ENCODE results near the gene GLIS2. TPM values are rescaled to one million over a fixed set of nuclear protein-coding genes. Genes with fewer than 3 reads are reported as not detected.

Gene GLIS2
- polyA plus RNA-seq, 2 of the 4 experiments (the other 2 are of a cell fraction), result 5.5 to 15.8 TPM

DNA sequence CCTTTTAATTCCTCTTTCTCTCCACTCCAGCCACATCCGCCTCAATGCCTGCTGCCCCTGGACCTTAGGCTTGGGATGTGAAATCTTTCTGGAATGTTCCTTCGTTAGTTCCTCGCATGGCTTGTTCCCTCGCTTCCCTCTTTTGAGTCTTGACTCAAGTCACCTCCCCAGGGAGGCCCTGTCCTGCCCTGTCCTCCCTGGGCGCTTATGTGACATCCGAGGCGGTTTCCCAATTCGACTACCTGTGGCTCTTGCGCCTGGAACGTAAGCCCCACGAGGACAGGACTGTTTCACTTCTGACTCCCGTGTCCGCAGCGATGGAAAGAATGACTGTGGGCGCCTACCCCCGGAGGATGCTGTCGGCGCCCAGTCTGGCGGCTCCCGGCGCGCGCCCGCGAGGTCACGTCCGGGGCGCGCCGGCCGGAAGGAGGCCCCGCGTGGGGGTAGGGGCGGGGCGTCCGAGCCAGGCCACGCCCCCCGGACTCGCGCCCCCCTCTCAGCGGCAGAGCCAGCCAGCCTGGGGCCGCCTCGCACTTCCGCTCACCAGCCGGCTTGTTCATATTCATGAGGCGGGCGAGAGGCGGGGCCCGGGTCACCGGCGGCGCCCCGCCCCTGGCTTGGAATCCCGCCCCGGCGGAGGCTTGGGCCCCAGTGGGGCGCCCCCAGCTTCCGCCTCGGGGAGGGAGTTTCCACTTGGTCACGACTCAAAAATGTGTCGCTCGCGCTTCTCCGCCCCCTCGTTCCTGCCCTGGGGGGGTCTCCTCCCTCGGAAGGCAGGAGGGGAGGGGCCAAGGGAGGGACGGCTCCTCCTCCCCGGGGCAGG, 8.4 kb upstream of the GLIS2 start:
- 6% methylated on average over 20 of the region's 68 CpGs for WGBS (ENCODE audit: missing lambda C conversion rate)
- ChIA-PET CTCF (interaction anchor here (0.6 to 20.1 kb wide), 10 partner anchors 10 to 608 kb away, joined by 3 to 423 read pairs (median 6); partner anchors contain the start of gene TFAP4), POLR2A (interaction anchor here (0.6 to 2.1 kb wide), 7 partner anchors 9 to 34 kb away, joined by 3 to 17 read pairs (median 5); partner anchors contain the start of gene TFAP4)
- H3K4me1 ChIP-seq, result peaks cover 35% of the 10 kb centered on the region
- ATAC-seq, result peak; percentile 86 to 87
- DNase-seq (ENCODE audit: low read depth in 1 of 2, low spot score in 1 of 2), result peak; percentile 87 to 96
- peak overlapping the region; percentile 88 for H3K4me3 ChIP-seq
- peak overlapping the region; percentile 94 for H3K4me2 ChIP-seq
- H3K27ac ChIP-seq, result peak overlapping the region; percentile 90 to 93
- H3K9me3 ChIP-seq, result no peaks in the 10 kb centered on the region
- TF ChIP-seq PHF8 (IDR thresholded peaks at IDR 0.05; ENCODE audit: borderline replicate concordance, low read depth), result peak; percentile 84; the same call in 1 of the 2 replicates
- peak; percentile 61; the same call in 1 of the 2 replicates for TF ChIP-seq E2F6 (IDR thresholded peaks at IDR 0.05; ENCODE audit: borderline replicate concordance, low read depth)
- TF ChIP-seq CHD4 (IDR thresholded peaks at IDR 0.05; ENCODE audit: borderline replicate concordance), result no peak
- 0 out of 2 replicates have a peak, but pooled peaks have one; percentile 26 for TF ChIP-seq KDM1A (IDR thresholded peaks at IDR 0.05; ENCODE audit: low read depth)
- TF ChIP-seq ESRRA (IDR thresholded peaks at IDR 0.05; ENCODE audit: borderline replicate concordance, low read length), result no peak
- TF ChIP-seq, protein P1, sequence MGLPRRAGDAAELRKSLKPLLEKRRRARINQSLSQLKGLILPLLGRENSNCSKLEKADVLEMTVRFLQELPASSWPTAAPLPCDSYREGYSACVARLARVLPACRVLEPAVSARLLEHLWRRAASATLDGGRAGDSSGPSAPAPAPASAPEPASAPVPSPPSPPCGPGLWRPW (IDR thresholded peaks at IDR 0.05), result no peak
- TF ChIP-seq MAX (IDR thresholded peaks at IDR 0.05), result peak; percentile 58
- peak; percentile 22; the same call in 1 of the 2 replicates for TF ChIP-seq JUNB (IDR thresholded peaks at IDR 0.05)
- TF ChIP-seq, protein P2, sequence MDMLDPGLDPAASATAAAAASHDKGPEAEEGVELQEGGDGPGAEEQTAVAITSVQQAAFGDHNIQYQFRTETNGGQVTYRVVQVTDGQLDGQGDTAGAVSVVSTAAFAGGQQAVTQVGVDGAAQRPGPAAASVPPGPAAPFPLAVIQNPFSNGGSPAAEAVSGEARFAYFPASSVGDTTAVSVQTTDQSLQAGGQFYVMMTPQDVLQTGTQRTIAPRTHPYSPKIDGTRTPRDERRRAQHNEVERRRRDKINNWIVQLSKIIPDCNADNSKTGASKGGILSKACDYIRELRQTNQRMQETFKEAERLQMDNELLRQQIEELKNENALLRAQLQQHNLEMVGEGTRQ (IDR thresholded peaks at IDR 0.05), result no peak
- 0 out of 2 replicates have a peak, but pooled peaks have one; percentile 28 for TF ChIP-seq ZSCAN20 (CRISPR knock-in tag; IDR thresholded peaks at IDR 0.05)
- peak; percentile 64; the same call in 1 of the 2 replicates for TF ChIP-seq GATA3 (IDR thresholded peaks at IDR 0.05; ENCODE audit: borderline replicate concordance)
- no peak; the same call in 1 of the 2 replicates for TF ChIP-seq MYC (IDR thresholded peaks at IDR 0.05; ENCODE audit: borderline replicate concordance, low read length)
- no peak for TF ChIP-seq NR3C1 (IDR thresholded peaks at IDR 0.05)
- TF ChIP-seq JUN (IDR thresholded peaks at IDR 0.05), result peak; percentile 60 to 66; a peak in 4 of 5 replicates
- no peak for TF ChIP-seq FOSL2 (IDR thresholded peaks at IDR 0.05)
- peak; percentile 75 for TF ChIP-seq FOSL2 (CRISPR knock-in tag; IDR thresholded peaks at IDR 0.05)
- peak; percentile 53 for TF ChIP-seq POLR2A (IDR thresholded peaks at IDR 0.05; ENCODE audit: low read length)
- peak; percentile 25; the same call in 1 of the 2 replicates for TF ChIP-seq KDM5A (IDR thresholded peaks at IDR 0.05)
- peak in 1 of 2 experiments; percentile 61; a peak in 1 of 5 replicates for TF ChIP-seq EP300 (IDR thresholded peaks at IDR 0.05)
- TF ChIP-seq, protein P3, sequence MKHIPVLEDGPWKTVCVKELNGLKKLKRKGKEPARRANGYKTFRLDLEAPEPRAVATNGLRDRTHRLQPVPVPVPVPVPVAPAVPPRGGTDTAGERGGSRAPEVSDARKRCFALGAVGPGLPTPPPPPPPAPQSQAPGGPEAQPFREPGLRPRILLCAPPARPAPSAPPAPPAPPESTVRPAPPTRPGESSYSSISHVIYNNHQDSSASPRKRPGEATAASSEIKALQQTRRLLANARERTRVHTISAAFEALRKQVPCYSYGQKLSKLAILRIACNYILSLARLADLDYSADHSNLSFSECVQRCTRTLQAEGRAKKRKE (CRISPR knock-in tag; IDR thresholded peaks at IDR 0.05; ENCODE audit: low read depth), result peak; percentile 44; the same call in 1 of the 2 replicates
- no peak for FAIRE-seq

GRCh38 chr16:4309102-4309832, 6.6 kb upstream of the GLIS2 start:
- peaks cover 44% of the 10 kb centered on the region for H3K4me1 ChIP-seq
- H3K4me2 ChIP-seq, result peak overlapping the region; percentile 62; the same call in 2 of the 3 replicates
- TF ChIP-seq RNF2 (IDR thresholded peaks at IDR 0.05; ENCODE audit: borderline replicate concordance, low read depth) (no peak), MYC (IDR thresholded peaks at IDR 0.05; ENCODE audit: borderline replicate concordance, low read length) (0 out of 2 replicates have a peak, but pooled peaks have one; percentile 13), KDM1A (IDR thresholded peaks at IDR 0.05; ENCODE audit: low read depth) (peak; percentile 74; the same call in 1 of the 2 replicates)
- ATAC-seq (peak; percentile 0 to 2; a peak in 4 of 6 replicates), DNase-seq (ENCODE audit: low read depth in 1 of 2, low spot score in 1 of 2) (no peak), FAIRE-seq (no peak)
- H3K27ac ChIP-seq, result peak overlapping the region; percentile 71 to 90; a peak in 5 of 6 replicates
- no peaks in the 10 kb centered on the region for H3K9me3 ChIP-seq
- ChIA-PET CTCF (interaction anchor here (0.5 to 20.1 kb wide), 27 partner anchors 9 to 327 kb away, joined by 3 to 423 read pairs (median 4); partner anchors contain the start of genes CORO7, PAM16 and TFAP4), POLR2A (interaction anchor here (0.5 to 2.4 kb wide), 4 partner anchors 8 to 404 kb away, joined by 3 to 10 read pairs (median 9); no protein-coding TSS in a partner anchor)
- no peak overlapping the region for H3K4me3 ChIP-seq
- 88% methylated on average over 12 of the region's 14 CpGs for WGBS (ENCODE audit: missing lambda C conversion rate)

All from A549 (cell line).